GM12892 (cell line): ENCODE data around the gene SNAPIN.

Experiments
- POLR2A ChIP-seq: IDR thresholded peaks from 2 replicates; pipeline ENCODE4 v1.6.1; 2011; ENCODE audit warnings: low read depth, low read length, control low read depth
- POLR2AphosphoS5 ChIP-seq: IDR thresholded peaks from 2 replicates; pipeline ENCODE4 v1.6.1; 2011; ENCODE audit warnings: low read depth, low read length, control low read depth

DNA sequence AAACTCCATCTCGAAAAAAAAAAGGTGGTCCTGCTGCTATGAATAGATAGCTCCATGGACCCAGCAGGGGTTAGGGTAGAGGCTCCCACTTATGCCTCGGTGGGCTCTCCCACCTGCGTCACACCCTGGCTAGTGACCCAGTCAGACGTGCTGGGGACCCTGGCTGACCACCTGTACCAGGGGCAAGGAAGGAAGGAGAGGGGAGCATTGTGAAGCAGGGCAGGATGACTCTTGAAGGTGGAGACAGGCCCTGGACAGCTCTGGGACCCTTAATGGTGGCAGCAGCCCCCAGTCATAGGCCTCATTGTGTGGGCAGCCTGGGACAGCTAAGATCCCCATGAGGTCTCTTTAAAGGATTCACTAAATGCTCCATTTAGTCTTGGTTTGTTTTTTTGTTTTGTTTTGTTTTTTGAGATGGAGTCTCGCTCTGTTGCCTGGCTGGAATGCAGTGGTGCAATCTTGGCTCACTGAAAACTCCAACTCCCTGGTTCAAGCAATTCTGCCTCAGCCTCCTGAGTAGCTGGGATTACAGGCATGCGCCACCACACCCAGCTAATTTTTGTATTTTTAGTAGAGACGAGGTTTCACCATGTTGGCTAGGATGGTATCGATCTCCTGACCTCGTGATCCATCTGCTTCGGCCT, 10.4 kb upstream of the SNAPIN start:
- TF ChIP-seq POLR2AphosphoS5, result peak; percentile 34; the same call in 1 of the 2 replicates
- peak; percentile 55 for TF ChIP-seq POLR2A
